Measurements from ENCODE around the gene BICDL2.

BICDL2 gene

GRCh38 chr16:3023415-3023668, 13.4 kb downstream of the BICDL2 start:
- DNase-seq = peak; percentile 65

DNA sequence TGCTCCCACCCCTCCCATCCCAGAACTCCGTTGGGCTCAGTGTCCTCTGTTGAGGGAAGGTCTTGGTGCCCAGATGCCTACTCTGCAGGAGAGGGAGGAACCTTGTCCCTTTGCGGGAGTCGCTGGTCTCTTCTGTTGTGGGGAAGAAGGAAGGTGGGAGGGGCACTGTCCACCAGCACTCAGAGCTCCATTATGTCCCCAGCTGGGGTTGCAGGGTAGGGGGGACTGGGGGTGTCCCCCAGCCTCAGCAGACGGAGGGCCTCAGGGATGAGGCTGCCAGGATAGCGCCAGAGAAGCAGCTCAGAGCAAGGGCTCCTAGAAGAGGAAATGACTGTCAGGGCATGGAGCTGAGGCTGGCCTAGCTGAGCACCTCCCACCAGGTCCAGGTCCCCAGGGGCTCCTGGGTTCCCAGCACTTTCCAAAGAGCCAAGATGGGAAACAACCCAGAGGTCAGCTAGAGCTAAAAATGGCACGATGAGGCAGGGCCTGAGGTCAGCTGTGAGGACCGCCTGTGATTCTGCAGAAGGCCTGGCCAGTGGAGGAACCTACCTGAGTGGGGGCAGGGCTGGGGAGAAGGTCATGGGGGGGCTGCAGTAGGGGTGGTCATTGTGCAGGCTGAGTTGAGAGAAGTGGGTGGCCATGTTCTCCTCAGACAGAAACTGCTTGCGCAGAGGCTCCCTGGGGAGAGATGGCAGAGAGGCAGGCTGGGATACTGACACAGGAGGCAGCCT, 13.9 kb downstream of the BICDL2 start:
- DNase-seq = no peak

DNA sequence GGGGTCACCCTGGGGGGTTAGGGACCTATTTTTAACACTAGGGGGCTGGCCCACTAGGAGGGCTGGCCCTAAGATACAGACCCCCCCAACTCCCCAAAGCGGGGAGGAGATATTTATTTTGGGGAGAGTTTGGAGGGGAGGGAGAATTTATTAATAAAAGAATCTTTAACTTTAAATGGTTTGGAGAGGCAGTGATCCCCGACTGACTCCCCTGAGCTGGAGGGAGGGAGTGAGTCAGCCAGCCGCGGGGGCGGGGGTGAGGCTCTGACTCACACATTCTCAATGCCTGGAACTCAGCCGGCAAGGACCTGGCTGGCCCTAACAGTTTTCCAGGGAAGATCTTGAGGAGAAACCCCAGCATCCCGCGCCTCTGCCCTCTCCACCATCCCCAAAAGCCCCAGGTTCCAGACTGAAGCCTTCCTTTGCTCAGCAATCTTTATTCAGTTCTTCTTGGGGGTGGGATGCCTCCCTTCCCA, 14.5 kb downstream of the BICDL2 start:
- DNase-seq = peak; percentile 90

DNA sequence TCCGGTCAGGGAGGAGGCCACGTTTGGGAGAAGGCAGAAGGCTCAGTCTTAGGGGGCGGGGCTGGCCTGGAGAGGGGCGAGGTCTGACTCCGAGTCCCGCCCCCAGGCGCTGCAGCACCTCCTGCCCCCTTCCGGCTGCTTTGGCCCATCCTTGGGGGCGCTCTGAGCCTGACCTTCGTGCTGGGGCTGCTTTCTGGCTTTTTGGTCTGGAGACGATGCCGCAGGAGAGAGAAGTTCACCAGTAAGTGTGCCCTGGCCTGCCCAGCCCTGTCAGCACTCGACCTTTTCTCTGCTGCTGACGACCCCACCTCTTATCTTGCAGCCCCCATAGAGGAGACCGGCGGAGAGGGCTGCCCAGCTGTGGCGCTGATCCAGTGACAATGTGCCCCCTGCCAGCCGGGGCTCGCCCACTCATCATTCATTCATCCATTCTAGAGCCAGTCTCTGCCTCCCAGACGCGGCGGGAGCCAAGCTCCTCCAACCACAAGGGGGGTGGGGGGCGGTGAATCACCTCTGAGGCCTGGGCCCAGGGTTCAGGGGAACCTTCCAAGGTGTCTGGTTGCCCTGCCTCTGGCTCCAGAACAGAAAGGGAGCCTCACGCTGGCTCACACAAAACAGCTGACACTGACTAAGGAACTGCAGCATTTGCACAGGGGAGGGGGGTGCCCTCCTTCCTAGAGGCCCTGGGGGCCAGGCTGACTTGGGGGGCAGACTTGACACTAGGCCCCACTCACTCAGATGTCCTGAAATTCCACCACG, 15.1 kb downstream of the BICDL2 start:
- peak; percentile 66 for DNase-seq

DNA sequence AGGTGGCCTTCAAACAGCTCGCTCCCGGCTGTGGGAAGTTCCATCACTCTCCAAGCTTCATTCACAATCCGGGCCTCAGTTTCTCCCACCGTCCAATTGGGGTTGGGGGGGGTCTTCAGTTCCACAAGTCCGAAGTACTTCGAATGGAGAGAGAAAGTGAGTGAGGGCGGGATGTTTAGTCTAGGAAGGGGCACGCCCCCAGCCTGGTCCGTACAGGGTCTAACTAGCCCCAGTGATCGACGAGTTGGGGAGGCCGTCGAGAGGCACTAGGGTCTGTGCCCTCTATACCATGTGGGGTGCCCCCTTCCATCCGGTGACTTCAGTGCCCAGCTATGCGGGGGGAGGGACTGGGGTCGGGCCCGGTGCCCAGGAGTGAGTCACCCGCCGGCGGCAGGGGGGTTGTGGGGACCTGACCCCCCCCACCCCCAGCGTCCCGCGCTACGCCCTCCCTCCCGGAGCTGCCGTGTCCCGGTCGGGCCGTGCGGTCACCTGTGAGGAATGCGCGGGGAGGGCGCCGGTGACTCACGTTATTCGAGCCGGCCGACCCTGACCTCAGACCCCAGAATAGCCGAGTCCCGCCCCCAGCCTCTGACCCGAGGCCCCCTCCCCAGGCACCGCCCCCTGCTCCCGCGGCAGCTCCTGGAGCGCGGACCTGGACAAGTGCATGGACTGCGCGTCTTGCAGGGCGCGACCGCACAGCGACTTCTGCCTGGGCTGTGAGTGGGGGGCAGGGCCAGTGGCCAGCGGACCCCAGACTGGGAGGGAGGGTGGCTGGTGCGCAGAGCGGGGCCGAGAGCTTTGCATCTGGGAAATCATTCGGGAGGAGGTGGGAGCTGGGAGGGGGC, 15.9 kb downstream of the BICDL2 start:
- DNase-seq = peak; percentile 82

GRCh38 chr16:3020247-3020603, 16.5 kb downstream of the BICDL2 start, which contains the start of gene TNFRSF12A:
Gene TNFRSF12A (plus strand): TSS chr16:3020368. CDS start chr16:3020398, 30 bp downstream.
- peak; percentile 83 for DNase-seq

DNA sequence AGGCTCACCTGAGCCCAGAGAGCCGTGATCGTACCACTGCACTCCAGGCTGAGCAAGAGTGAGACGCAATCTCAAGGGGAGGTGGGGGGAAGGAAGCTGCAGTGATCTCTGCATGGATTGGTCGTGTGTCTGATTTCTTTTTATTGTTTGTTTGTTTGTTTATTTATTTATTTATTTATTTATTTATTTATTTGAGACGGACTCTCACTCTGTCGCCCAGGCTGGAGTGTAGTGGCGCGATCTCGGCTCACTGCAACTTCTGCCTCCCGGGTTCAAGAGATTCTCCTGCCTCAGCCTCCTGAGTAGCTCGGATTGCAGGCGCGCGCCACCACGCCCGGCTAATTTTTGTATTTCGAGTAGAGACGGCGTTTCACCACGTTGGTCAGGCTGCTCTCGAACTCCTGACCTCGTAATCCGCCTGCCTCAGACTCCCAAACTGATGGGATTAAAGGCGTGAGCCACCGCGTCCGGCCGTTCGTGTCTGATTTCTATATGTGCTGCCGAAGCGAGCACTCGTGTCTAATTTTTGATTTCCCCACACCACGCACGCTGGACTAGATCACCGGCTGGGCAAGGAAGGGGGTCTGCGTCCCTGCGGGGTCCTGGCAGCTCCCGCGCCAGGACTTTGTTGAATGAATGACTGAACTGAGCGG, 17.0 kb downstream of the BICDL2 start:
- DNase-seq = no peak

- DNase-seq = no peak
Observed at GRCh38 chr16:3017794-3018506, 18.8 kb downstream of the BICDL2 start, which contains the start of gene CLDN6. Gene CLDN6 (minus strand): TSS chr16:3018183. CDS start chr16:3016021, 2,162 bp downstream.

- DNase-seq = no peak
Observed at GRCh38 chr16:3017344-3017743, 19.4 kb downstream of the BICDL2 start.

DNA sequence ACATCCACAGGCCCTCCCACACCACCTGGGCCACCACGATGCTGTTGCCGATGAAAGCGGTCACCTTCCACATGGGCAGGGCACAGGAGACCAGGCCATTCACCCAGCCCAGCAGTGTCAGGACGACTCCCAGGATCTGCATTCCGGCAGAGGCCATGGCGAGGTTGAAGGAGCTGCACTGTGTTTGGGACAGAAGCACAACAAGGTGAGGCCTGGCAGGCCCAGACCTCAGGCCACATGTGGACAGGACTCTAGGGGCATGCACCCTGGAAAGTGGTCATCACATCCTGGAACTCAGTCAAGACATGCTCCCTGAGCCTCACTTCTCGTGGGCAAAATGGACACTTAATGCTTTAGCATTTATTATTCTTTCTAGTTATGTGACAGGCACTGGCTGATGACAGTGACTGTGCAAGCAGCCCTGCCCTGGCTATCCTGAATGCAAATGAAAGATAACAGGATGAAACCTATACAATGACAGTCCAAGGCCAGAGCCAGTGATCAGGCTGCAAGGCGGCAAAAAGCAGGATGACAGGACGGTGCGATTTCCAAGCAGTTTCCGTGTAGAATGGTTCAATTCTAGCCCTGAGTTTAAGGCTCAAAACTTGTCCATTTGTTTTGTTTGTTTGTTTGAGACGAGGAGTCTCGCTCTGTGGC, 20.8 kb downstream of the BICDL2 start:
- DNase-seq = no peak

DNA sequence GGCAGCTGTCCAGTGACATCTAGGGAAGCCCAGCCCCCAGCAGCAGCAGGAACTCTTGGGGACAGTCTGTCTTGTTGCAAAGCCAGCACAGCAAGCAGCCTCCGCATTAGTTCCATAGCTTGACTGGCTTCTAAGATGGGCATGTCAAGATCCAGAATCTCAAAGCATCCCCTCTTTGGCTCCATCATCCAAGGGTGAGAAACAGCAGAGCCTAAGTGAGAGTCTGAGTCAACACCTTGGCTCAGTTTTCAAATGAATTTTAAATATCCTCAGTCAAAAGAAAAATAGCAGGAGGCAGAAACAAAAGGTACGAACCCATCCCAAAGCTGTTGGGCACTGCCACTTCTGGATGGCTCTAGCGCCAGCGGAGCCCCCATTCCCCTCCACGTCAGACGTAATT, 21.8 kb downstream of the BICDL2 start:
- DNase-seq = no peak

DNA sequence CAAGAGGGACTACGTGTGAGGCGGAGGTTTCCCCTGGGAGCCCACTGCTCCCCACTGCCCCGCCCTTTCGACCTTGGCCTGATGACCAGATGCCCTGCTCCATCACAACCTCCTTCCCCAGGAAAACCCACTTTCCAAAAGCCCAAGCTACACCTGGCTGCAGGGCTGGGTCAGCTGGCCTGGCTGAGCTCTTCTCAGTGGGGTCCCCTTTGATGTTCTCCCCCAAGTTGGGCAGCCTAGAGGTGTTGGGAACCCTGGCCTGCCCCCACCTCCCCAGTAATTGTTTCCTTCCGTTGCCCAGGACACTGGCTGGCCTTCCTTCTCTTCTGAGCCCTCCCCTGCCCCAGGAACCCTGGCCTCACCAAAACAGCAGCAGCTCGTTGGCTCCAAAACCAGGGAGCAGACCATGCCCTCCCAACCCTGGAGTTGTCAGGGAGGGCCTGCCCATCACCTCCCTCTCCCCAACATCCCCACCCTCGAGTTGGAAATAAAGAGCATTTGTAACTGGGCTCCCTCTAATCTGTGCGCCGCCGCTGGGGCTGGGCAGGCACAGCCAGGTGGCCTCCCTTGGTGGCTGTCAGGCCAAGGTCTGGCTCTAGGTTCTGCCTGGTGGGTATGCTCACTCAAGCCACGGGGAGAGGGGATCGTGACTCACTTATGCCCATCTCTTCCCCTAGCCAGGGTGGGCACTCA, 22.6 kb downstream of the BICDL2 start:
- no peak for DNase-seq

DNA sequence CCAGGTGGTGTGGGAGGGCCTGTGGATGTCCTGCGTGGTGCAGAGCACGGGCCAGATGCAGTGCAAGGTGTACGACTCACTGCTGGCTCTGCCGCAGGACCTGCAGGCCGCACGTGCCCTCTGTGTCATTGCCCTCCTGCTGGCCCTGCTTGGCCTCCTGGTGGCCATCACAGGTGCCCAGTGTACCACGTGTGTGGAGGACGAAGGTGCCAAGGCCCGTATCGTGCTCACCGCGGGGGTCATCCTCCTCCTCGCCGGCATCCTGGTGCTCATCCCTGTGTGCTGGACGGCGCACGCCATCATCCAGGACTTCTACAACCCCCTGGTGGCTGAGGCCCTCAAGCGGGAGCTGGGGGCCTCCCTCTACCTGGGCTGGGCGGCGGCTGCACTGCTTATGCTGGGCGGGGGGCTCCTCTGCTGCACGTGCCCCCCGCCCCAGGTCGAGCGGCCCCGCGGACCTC, 23.2 kb downstream of the BICDL2 start:
- no peak for DNase-seq

- DNase-seq = no peak
Observed at GRCh38 chr16:3012828-3013420, 23.8 kb downstream of the BICDL2 start, which contains the start of gene CLDN9. Gene CLDN9 (plus strand): TSS chr16:3012923. CDS start chr16:3013363, 440 bp downstream.

GRCh38 chr16:3012246-3012645, 24.5 kb downstream of the BICDL2 start:
- no peak for DNase-seq

- no peak for DNase-seq
Observed at GRCh38 chr16:3010510-3010909, 26.2 kb downstream of the BICDL2 start.

- no peak for DNase-seq
Observed at GRCh38 chr16:3009568-3010390, 27.0 kb downstream of the BICDL2 start.

- no peak for DNase-seq
Observed at GRCh38 chr16:3008690-3009037, 28.1 kb downstream of the BICDL2 start.

GRCh38 chr16:3007957-3008689, 28.6 kb downstream of the BICDL2 start:
- no peak for DNase-seq
